T-helper 17 cell (primary cell): ENCODE data around the gene LRRC3. TPM values are rescaled to one million over a fixed set of nuclear protein-coding genes. Genes with fewer than 3 reads are reported as not detected.
"Not testable (repeated sequence)": the region's sequence is repeated elsewhere in the genome, so short reads cannot be mapped to it uniquely, and the experiment has no call there.

Experiments used
- ATAC-seq: fragments of 150-1000 bp; cut with Tn5 transposase; 2 replicates; pipeline ENCODE4 v1.10.0; 2021; ENCODE audit warnings: mild to moderate bottlenecking, moderate library complexity
- DNase-seq, 3 donors: peaks; one replicate each; pipeline versions ENCODE4 v3.0.0 to v3.0.0-alpha.2; 2020 to 2021
- H3K9me3 ChIP-seq: one replicate; pipeline ENCODE4 v1.7.0; 2013; ENCODE audit warnings: low read length, mild to moderate bottlenecking; ENCODE audit not compliant: control insufficient read depth, poor library complexity, severe bottlenecking
- H3K27ac Mint-ChIP-seq: one replicate; pipeline ENCODE4 v1.8.0; 2022; ENCODE audit warnings: mild to moderate bottlenecking, moderate library complexity, mixed read lengths
- H3K27me3 Mint-ChIP-seq: one replicate; pipeline ENCODE4 v1.8.0; 2022; ENCODE audit warnings: mixed read lengths
- H3K36me3 Mint-ChIP-seq: one replicate; pipeline ENCODE4 v1.8.0; 2022; ENCODE audit warnings: low read depth, mixed read lengths
- H3K4me1 Mint-ChIP-seq: one replicate; pipeline ENCODE4 v1.8.0; 2022; ENCODE audit warnings: mild to moderate bottlenecking, mixed read lengths
- H3K4me3 Mint-ChIP-seq: one replicate; pipeline ENCODE4 v1.8.0; 2022; ENCODE audit warnings: mild to moderate bottlenecking, moderate library complexity, mixed read lengths
- total RNA-seq, 4 donors: library from RNA in 2 of 4; stranded (reverse) in 2 of 4; gene quantifications; one replicate each; pipeline ENCODE4 v1.2.3 and lab custom pipeline; 2022 to 2026

The LRRC3 gene
- total RNA-seq, 2 donors from 2014 or later: 0.85 to 1.0 TPM

- Mint-ChIP-seq H3K4me3 (no peak overlapping the region), H3K36me3 (no peaks in the 10 kb centered on the region), H3K27me3 (peaks cover 16% of the 10 kb centered on the region), H3K27ac (no peak overlapping the region), H3K4me1 (peaks cover 2% of the 10 kb centered on the region)
- H3K9me3 ChIP-seq: no peaks in the 10 kb centered on the region
- no peak for DNase-seq
- ATAC-seq: no peak
Measured at GRCh38 chr21:44499211-44499560, 43.9 kb downstream of the LRRC3 start.

DNA sequence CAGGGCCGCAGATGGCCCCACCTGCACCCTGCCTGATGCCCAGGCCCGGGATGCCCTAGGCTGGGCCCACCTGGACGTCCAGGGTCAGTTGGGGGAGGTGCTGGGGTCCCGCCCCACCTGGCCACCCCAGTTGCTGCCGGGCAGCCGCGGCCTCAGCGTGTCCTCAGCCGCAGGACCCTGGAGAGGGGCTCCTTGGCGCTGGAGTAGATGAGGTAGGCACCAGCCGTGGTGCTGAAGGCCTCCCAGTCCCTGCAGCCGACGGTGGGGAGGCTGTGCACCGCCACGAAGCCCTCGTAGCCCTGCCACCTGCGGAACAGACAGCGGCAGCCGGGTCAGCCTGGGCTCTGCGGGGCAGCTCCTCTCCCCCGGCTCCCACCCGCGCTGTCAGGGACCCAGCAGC is 44.3 kb downstream of the LRRC3 start:
- H3K4me1 Mint-ChIP-seq: peaks cover 3% of the 10 kb centered on the region

GRCh38 chr21:44500111-44500510 is 44.8 kb downstream of the LRRC3 start:
- Mint-ChIP-seq H3K4me3 (no peak overlapping the region), H3K27me3 (peaks cover 16% of the 10 kb centered on the region), H3K36me3 (no peaks in the 10 kb centered on the region), H3K27ac (no peak overlapping the region), H3K4me1 (peaks cover 3% of the 10 kb centered on the region)
- H3K9me3 ChIP-seq: no peaks in the 10 kb centered on the region
- ATAC-seq (no peak), DNase-seq (no peak)

More for the DNA sequence above, 44.3 kb downstream of the LRRC3 start:
- Mint-ChIP-seq H3K36me3 (no peaks in the 10 kb centered on the region), H3K27me3 (peaks cover 16% of the 10 kb centered on the region), H3K4me3 (no peak overlapping the region), H3K27ac (no peak overlapping the region)
- H3K9me3 ChIP-seq: no peaks in the 10 kb centered on the region
- no peak for DNase-seq
- no peak for ATAC-seq

- no peaks in the 10 kb centered on the region for H3K9me3 ChIP-seq
- Mint-ChIP-seq H3K4me1 (peaks cover 3% of the 10 kb centered on the region), H3K36me3 (no peaks in the 10 kb centered on the region), H3K27me3 (no peaks in the 10 kb centered on the region), H3K4me3 (no peak overlapping the region), H3K27ac (no peak overlapping the region)
- DNase-seq (no peak), ATAC-seq (no peak)
Measured at GRCh38 chr21:44502171-44502958, 47.1 kb downstream of the LRRC3 start.

GRCh38 chr21:44503006-44503889 is 47.9 kb downstream of the LRRC3 start:
- H3K4me1 Mint-ChIP-seq, DNase-seq, H3K27ac Mint-ChIP-seq, H3K27me3 Mint-ChIP-seq, ATAC-seq, H3K36me3 Mint-ChIP-seq, H3K9me3 ChIP-seq: not testable (repeated sequence)
- peak overlapping the region; percentile 28 for H3K4me3 Mint-ChIP-seq

DNA sequence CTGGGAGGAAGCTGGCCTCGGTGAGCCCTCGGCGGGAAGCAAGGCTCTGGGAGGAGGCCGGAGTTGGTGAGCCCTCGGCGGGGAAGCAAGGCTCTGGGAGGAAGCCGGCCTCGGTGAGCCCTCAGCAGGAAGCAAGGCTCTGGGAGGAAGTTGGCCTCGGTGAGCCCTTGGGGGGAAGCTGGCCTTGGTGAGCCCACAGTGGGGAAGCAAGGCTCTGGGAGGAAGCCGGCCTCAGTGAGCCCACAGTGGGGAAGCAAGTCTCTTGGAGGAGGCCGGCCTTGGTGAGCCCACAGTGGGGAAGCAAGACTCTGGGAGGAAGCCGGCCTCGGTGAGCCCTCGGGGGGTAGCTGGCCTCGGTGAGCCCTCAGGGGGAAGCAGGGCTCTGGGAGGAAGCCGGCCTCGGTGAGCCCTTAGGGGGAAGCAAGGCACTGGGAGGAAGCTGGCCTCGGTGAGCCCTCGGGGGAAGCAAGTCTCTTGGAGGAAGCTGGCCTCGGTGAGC is 48.6 kb downstream of the LRRC3 start:
- H3K4me1 Mint-ChIP-seq: peaks cover 3% of the 10 kb centered on the region
- no peak overlapping the region for H3K27ac Mint-ChIP-seq
- no peak overlapping the region for H3K4me3 Mint-ChIP-seq
- H3K9me3 ChIP-seq: no peaks in the 10 kb centered on the region
- H3K36me3 Mint-ChIP-seq: no peaks in the 10 kb centered on the region
- ATAC-seq (no peak), DNase-seq (no peak)
- no peaks in the 10 kb centered on the region for H3K27me3 Mint-ChIP-seq

- ATAC-seq (no peak), DNase-seq (no peak)
- no peaks in the 10 kb centered on the region for H3K27me3 Mint-ChIP-seq
- no peaks in the 10 kb centered on the region for H3K36me3 Mint-ChIP-seq
- H3K4me1 Mint-ChIP-seq: peaks cover 3% of the 10 kb centered on the region
- no peak overlapping the region for H3K4me3 Mint-ChIP-seq
- no peak overlapping the region for H3K27ac Mint-ChIP-seq
- no peaks in the 10 kb centered on the region for H3K9me3 ChIP-seq
Measured at GRCh38 chr21:44505673-44506278, 50.5 kb downstream of the LRRC3 start.

- no peak overlapping the region for H3K27ac Mint-ChIP-seq
- no peak for DNase-seq
- no peaks in the 10 kb centered on the region for H3K9me3 ChIP-seq
- H3K4me3 Mint-ChIP-seq: no peak overlapping the region
- peaks cover 3% of the 10 kb centered on the region for H3K4me1 Mint-ChIP-seq
- ATAC-seq: no peak
- no peaks in the 10 kb centered on the region for H3K27me3 Mint-ChIP-seq
- no peaks in the 10 kb centered on the region for H3K36me3 Mint-ChIP-seq
Measured at GRCh38 chr21:44506279-44507255, 51.3 kb downstream of the LRRC3 start.

DNA sequence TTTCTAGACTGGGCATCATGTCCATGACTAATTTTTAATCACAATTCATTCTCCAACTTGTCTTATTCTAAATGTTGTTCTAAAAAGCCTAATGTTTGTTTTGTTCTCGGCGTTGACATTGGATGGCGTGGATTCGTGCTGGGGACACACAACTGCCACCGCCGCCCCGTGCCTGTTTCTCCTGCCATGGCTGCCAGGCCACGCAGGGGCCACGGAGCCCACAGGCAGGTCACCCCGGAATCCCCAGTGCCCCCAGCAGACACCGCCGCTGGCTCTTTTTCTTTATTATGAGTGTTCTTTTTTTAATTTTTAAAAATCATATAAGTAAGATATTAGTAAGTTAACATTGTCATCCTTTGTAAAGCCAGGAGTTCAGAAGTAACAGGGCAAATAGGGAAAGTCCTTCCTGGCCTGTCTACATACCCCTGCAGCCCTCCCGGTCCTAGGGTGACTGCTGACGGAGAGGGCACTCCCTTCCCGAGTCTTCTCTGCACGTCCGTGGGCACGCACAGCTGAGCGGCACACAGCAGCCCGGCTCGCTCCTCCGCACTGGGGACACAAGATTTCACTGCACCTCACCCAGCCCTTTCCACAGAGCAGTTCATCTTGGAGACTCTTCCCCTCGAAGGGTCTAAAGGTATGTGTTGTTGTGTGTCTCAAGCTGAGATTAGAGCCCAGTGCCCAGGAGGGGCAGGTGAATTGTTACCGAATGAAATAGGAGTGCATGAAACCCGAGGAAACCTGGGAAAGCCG is 52.5 kb downstream of the LRRC3 start:
- H3K4me1 Mint-ChIP-seq: peaks cover 3% of the 10 kb centered on the region
- H3K9me3 ChIP-seq: no peaks in the 10 kb centered on the region
- no peak for ATAC-seq
- H3K4me3 Mint-ChIP-seq: no peak overlapping the region
- no peaks in the 10 kb centered on the region for H3K36me3 Mint-ChIP-seq
- DNase-seq: no peak
- H3K27me3 Mint-ChIP-seq: no peaks in the 10 kb centered on the region
- no peak overlapping the region for H3K27ac Mint-ChIP-seq

GRCh38 chr21:44508426-44508710 is 53.1 kb downstream of the LRRC3 start:
- no peaks in the 10 kb centered on the region for H3K9me3 ChIP-seq
- peaks cover 3% of the 10 kb centered on the region for H3K4me1 Mint-ChIP-seq
- H3K27ac Mint-ChIP-seq: no peak overlapping the region
- no peaks in the 10 kb centered on the region for H3K36me3 Mint-ChIP-seq
- DNase-seq: no peak
- ATAC-seq: no peak
- no peak overlapping the region for H3K4me3 Mint-ChIP-seq
- no peaks in the 10 kb centered on the region for H3K27me3 Mint-ChIP-seq

DNA sequence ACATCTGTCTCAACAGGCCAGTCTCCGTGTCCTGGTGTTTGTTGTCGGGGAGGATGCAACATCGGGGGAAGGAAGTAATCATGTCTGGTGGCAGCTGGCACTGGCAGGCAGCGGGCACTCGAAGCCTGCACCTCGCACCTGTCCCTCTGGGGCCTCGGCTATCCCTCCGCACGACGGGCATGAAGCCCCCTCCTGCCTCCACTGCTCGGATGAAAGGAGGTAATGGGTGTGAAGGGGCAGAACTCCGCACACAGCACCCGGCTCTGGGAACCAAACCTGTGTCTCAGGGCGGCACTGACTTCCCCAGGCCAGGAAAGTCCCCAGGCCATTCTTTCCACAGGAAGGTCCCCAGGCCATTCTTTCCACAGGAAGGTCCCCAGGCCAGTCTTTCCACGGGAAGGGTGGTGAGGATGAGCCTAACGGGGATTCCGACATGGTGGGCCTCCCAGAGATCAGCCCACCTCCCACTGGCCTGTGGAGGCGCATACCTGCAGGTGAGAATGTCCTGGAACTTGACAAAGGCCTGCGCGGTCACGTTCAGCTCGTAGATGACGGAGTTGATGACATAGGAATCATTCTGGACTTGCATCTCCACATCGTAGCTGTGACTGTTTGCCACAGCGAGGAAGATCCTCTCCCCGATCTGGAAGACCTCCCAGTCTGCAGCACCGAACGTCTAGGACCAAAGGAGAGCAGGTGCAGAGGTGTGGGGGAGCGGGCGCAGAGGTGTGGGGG is 53.6 kb downstream of the LRRC3 start:
- Mint-ChIP-seq H3K4me1 (peaks cover 3% of the 10 kb centered on the region), H3K27ac (no peak overlapping the region), H3K36me3 (no peaks in the 10 kb centered on the region), H3K27me3 (no peaks in the 10 kb centered on the region), H3K4me3 (no peak overlapping the region)
- ATAC-seq (no peak), DNase-seq (no peak)
- no peaks in the 10 kb centered on the region for H3K9me3 ChIP-seq
